GM18873 (cell line): ENCODE data around the gene MAP1S.

Experiments used
- ATAC-seq: cut with Tn5 transposase; IDR thresholded peaks from one replicate; pipeline ENCODE4 v1.9.1; 2021; ENCODE audit warnings: mild to moderate bottlenecking, moderate library complexity, moderate number of reproducible peaks; ENCODE audit not compliant: unreplicated experiment, low FRiP score

Gene MAP1S

GRCh38 chr19:17718947-17719711 lies at the start of gene MAP1S:
Gene MAP1S, plus strand, starts transcription at chr19:17719480. Its CDS starts 23 bp downstream, at chr19:17719503.
- no peak for ATAC-seq

- no peak for ATAC-seq
Measured at GRCh38 chr19:17671906-17672305, 47.4 kb upstream of the MAP1S start.

- no peak for ATAC-seq
Measured at GRCh38 chr19:17673937-17674799, 45.1 kb upstream of the MAP1S start.

- no peak for ATAC-seq
Measured at GRCh38 chr19:17676295-17676694, 43.0 kb upstream of the MAP1S start.

- ATAC-seq: no peak
Measured at GRCh38 chr19:17677002-17677401, 42.3 kb upstream of the MAP1S start.

- no peak for ATAC-seq
Measured at GRCh38 chr19:17678836-17679235, 40.4 kb upstream of the MAP1S start.

- ATAC-seq: no peak
Measured at GRCh38 chr19:17679526-17680229, 39.6 kb upstream of the MAP1S start.

GRCh38 chr19:17680230-17680722 lies 39.0 kb upstream of the MAP1S start:
- ATAC-seq: no peak

GRCh38 chr19:17681505-17682125 lies 37.7 kb upstream of the MAP1S start:
- no peak for ATAC-seq

GRCh38 chr19:17682273-17682672 lies 37.0 kb upstream of the MAP1S start:
- no peak for ATAC-seq

GRCh38 chr19:17683078-17683477 lies 36.2 kb upstream of the MAP1S start:
- ATAC-seq: no peak

- ATAC-seq: no peak
Measured at GRCh38 chr19:17684256-17684655, 35.0 kb upstream of the MAP1S start.

GRCh38 chr19:17685451-17686022 lies 33.7 kb upstream of the MAP1S start:
- ATAC-seq: no peak

- no peak for ATAC-seq
Measured at GRCh38 chr19:17686023-17686521, 33.2 kb upstream of the MAP1S start.

GRCh38 chr19:17686592-17687024 lies 32.7 kb upstream of the MAP1S start:
- ATAC-seq: no peak

GRCh38 chr19:17687141-17687856 lies 32.0 kb upstream of the MAP1S start:
- no peak for ATAC-seq

GRCh38 chr19:17687857-17688784 lies 31.2 kb upstream of the MAP1S start, which contains the start of gene UNC13A:
Gene UNC13A, minus strand, starts transcription at chr19:17688354. Its CDS starts 155 bp downstream, at chr19:17688199.
- ATAC-seq: no peak
